ENCODE measurements around the gene SH3GL3.

GRCh38 chr15:83656943-83657528, 209.9 kb downstream of the SH3GL3 start:
- TF ChIP-seq CTCF (conservative IDR thresholded peaks at IDR 0.05 in 1 of 2, IDR thresholded peaks at IDR 0.05 in 1 of 2; ENCODE audit: extremely low read depth in 1 of 2, insufficient read depth in 1 of 2, low read depth in 1 of 2, low read length in 2 of 2) (no peak), EZH2 (IDR thresholded peaks at IDR 0.05; ENCODE audit: borderline replicate concordance, low read length) (no peak)

All from mammary epithelial cell (primary cell).